ENCODE data around the gene MTPN. TPM values are rescaled to one million over a fixed set of nuclear protein-coding genes. Genes with fewer than 3 reads are reported as not detected.

The MTPN gene
- total and polyA plus RNA-seq, 8 donors: 33.2 to 99.3 (median 59.4) TPM

DNA sequence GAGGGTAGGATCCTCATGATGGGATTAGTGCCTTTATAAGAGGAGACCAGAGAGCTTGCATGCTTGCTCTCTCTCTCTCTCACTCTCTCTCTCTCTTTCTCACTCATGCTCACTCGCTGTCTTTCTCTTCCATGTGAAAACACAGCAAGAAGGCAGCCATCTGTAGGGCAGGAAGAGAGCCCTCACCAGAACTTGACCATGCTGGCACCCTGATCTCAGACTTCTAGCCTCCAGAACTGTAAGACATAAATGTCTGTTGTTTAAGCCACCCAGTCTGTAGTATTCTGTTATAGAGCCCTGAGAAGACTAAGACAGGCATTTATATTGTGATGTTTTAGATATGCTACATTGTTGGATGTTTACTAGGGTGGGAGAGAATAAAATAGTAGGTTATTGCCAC, 43.4 kb upstream of the MTPN start:
- H3K4me1 ChIP-seq: no peaks in the 10 kb centered on the region
- no peak overlapping the region for H3K27ac ChIP-seq
- no peak for DNase-seq
- WGBS, 5 donors: 70 to 87% (median 78%) methylated on average over 1 of the region's 1 CpG
- H3K4me3 ChIP-seq: no peak overlapping the region
- H3K9me3 ChIP-seq: no peaks in the 10 kb centered on the region
- no peaks in the 10 kb centered on the region for H3K36me3 ChIP-seq
- no peak for TF ChIP-seq POLR2A (IDR thresholded peaks at IDR 0.05)
- TF ChIP-seq POLR2AphosphoS5 (IDR thresholded peaks at IDR 0.05): no peak
- TF ChIP-seq, protein P1, sequence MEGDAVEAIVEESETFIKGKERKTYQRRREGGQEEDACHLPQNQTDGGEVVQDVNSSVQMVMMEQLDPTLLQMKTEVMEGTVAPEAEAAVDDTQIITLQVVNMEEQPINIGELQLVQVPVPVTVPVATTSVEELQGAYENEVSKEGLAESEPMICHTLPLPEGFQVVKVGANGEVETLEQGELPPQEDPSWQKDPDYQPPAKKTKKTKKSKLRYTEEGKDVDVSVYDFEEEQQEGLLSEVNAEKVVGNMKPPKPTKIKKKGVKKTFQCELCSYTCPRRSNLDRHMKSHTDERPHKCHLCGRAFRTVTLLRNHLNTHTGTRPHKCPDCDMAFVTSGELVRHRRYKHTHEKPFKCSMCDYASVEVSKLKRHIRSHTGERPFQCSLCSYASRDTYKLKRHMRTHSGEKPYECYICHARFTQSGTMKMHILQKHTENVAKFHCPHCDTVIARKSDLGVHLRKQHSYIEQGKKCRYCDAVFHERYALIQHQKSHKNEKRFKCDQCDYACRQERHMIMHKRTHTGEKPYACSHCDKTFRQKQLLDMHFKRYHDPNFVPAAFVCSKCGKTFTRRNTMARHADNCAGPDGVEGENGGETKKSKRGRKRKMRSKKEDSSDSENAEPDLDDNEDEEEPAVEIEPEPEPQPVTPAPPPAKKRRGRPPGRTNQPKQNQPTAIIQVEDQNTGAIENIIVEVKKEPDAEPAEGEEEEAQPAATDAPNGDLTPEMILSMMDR (IDR thresholded peaks at IDR 0.05): no peak
- TF ChIP-seq EP300 (IDR thresholded peaks at IDR 0.05): no peak
- no peaks in the 10 kb centered on the region for H3K27me3 ChIP-seq
- intact Hi-C loops (cut with DNase I; ENCODE audit: low total_unique reads): no loop called here

DNA sequence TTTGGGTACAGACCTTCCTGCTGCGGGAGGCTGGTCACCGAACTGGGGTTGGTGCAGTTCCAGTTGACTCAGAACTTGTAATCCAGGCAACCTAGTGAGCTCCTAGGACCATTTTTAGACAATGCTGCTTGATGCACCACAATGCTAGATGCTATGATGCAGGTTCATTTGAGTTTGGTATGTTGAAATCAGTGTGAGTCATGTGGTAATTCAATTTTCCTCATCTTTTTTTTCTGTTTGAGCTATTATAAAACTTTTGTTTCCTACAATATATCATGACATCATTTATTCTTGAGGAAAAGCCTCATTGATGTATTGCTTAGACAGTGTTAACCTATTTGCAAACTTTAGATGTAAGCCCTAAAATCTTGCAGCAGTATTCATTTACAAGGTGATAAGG, 40.9 kb upstream of the MTPN start:
- 94 to 100% (median 96%) methylated on average over 2 of the region's 2 CpGs for WGBS, 5 donors
- H3K9me3 ChIP-seq: no peaks in the 10 kb centered on the region
- DNase-seq: no peak
- H3K4me1 ChIP-seq: no peaks in the 10 kb centered on the region
- intact Hi-C loops (cut with DNase I; ENCODE audit: low total_unique reads): no loop called here
- H3K4me3 ChIP-seq: no peak overlapping the region
- TF ChIP-seq EP300 (IDR thresholded peaks at IDR 0.05) (no peak), POLR2AphosphoS5 (IDR thresholded peaks at IDR 0.05) (no peak), POLR2A (IDR thresholded peaks at IDR 0.05) (no peak)
- TF ChIP-seq, protein P1 (IDR thresholded peaks at IDR 0.05): no peak
- H3K27me3 ChIP-seq: no peaks in the 10 kb centered on the region
- no peak overlapping the region for H3K27ac ChIP-seq
- H3K36me3 ChIP-seq: no peaks in the 10 kb centered on the region

DNA sequence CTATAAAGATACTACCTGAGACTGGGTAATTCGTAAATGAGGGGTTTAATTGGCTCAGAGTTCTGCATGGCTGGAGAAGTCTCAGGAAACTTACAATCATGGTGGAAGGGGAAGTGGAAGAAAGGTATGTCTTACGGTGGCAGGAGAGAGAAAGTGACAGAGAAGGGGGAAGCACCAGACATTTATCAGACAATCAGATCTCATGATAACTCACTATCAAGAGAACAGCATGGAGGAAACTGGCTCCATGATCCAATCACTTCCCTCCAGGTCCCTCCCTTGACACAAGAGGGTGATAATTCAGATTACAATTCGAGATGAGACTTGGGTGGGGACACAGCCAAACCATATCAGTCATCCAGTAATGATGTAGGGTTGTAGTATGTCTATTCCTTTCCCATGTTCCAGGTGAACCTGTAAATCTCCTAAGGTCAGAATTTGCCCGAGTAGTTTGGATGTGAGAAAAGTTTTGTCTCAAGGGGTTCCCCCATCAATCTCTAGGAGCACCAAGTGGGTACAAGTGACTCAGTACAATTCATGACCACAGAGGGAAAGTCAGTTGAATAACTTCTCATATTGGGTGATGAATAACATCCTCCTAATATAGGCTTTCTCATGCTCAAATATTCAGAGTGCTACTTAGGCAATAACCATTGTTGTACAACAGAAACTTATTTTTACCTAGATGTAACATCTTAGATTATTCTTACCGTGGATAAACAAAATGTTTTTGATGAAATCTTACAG, 39.7 kb upstream of the MTPN start:
- Histone ChIP-seq H3K36me3 (no peaks in the 10 kb centered on the region), H3K9me3 (no peaks in the 10 kb centered on the region), H3K4me3 (no peak overlapping the region), H3K27ac (no peak overlapping the region), H3K27me3 (no peaks in the 10 kb centered on the region), H3K4me1 (no peaks in the 10 kb centered on the region)
- 70 to 79% (median 78%) methylated on average over 5 of the region's 5 CpGs for WGBS, 5 donors
- no peak for DNase-seq
- intact Hi-C loops (cut with DNase I; ENCODE audit: low total_unique reads): no loop called here
- TF ChIP-seq, protein P1 (IDR thresholded peaks at IDR 0.05): no peak
- TF ChIP-seq EP300 (IDR thresholded peaks at IDR 0.05): no peak
- no peak for TF ChIP-seq POLR2A (IDR thresholded peaks at IDR 0.05)
- TF ChIP-seq POLR2AphosphoS5 (IDR thresholded peaks at IDR 0.05): no peak

DNA sequence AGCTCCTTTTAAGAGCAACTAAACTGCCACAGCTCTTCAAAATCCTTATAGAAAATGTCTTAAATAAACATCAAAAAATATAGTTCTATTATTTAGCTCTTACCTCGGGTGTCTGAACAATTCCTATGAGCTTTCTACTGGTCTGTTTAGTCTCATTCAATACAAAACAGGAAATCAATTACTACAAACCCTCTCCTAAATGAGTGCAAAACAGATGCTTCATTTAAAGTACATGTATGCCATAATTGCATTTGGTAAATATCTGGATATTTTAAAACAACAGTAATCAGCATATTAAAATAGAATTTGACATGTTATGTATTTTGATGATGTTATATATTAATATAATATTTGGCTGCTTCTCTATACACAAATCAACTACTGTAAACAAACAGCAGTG, 38.5 kb upstream of the MTPN start:
- no peak for TF ChIP-seq EP300 (IDR thresholded peaks at IDR 0.05)
- TF ChIP-seq, protein P1 (IDR thresholded peaks at IDR 0.05): no peak
- TF ChIP-seq POLR2AphosphoS5 (IDR thresholded peaks at IDR 0.05): no peak
- Histone ChIP-seq H3K27ac (no peak overlapping the region), H3K36me3 (no peaks in the 10 kb centered on the region), H3K4me1 (no peaks in the 10 kb centered on the region), H3K27me3 (no peaks in the 10 kb centered on the region), H3K4me3 (no peak overlapping the region), H3K9me3 (no peaks in the 10 kb centered on the region)
- DNase-seq: no peak
- intact Hi-C loops (cut with DNase I; ENCODE audit: low total_unique reads): no loop called here
- WGBS, 5 donors: 31 to 44% (median 38%) methylated on average over 1 of the region's 1 CpG
